HG02938 (cell line): ENCODE measurements around the gene DNMBP.
"Not testable (repeated sequence)": the region's sequence is repeated elsewhere in the genome, so short reads cannot be mapped to it uniquely, and the experiment has no call there.

ENCODE experiments used
- ATAC-seq: cut with Tn5 transposase; IDR thresholded peaks from one replicate; pipeline ENCODE4 v1.9.1; 2021; ENCODE audit warnings: mild to moderate bottlenecking, moderate library complexity; ENCODE audit not compliant: unreplicated experiment

Gene DNMBP

GRCh38 chr10:99985637-99986036 is 24.1 kb downstream of the DNMBP start:
- not testable (repeated sequence) for ATAC-seq

- no peak for ATAC-seq
Observed at GRCh38 chr10:99984211-99985034, 25.3 kb downstream of the DNMBP start.

GRCh38 chr10:99983280-99983988 is 26.3 kb downstream of the DNMBP start:
- no peak for ATAC-seq

GRCh38 chr10:99982728-99983127 is 27.0 kb downstream of the DNMBP start:
- no peak for ATAC-seq

- no peak for ATAC-seq
Observed at GRCh38 chr10:99981581-99982199, 28.1 kb downstream of the DNMBP start.

GRCh38 chr10:99979066-99979685 is 30.6 kb downstream of the DNMBP start:
- no peak for ATAC-seq

GRCh38 chr10:99977916-99978315 is 31.8 kb downstream of the DNMBP start:
- ATAC-seq: no peak

- no peak for ATAC-seq
Observed at GRCh38 chr10:99976886-99977665, 32.7 kb downstream of the DNMBP start.

GRCh38 chr10:99975942-99976809 is 33.6 kb downstream of the DNMBP start:
- no peak for ATAC-seq

- ATAC-seq: no peak
Observed at GRCh38 chr10:99975106-99975829, 34.5 kb downstream of the DNMBP start.

- ATAC-seq: no peak
Observed at GRCh38 chr10:99973190-99973589, 36.6 kb downstream of the DNMBP start.

GRCh38 chr10:99967961-99968360 is 41.8 kb downstream of the DNMBP start:
- no peak for ATAC-seq

- no peak for ATAC-seq
Observed at GRCh38 chr10:99966306-99966705, 43.4 kb downstream of the DNMBP start.

GRCh38 chr10:99965700-99966099 is 44.0 kb downstream of the DNMBP start:
- no peak for ATAC-seq

- ATAC-seq: no peak
Observed at GRCh38 chr10:99964791-99965190, 45.0 kb downstream of the DNMBP start.

GRCh38 chr10:99963467-99964165 is 46.1 kb downstream of the DNMBP start:
- ATAC-seq: not testable (repeated sequence)

- no peak for ATAC-seq
Observed at GRCh38 chr10:99958806-99959205, 50.9 kb downstream of the DNMBP start.

GRCh38 chr10:99958302-99958701 is 51.4 kb downstream of the DNMBP start:
- no peak for ATAC-seq
